Skin epidermis (tissue), 12 donors: ENCODE data around the gene GASK1A.

Experiments used
- H3K27ac ChIP-seq, 21 experiments: fragments of 200-600 bp; sonication (generic) in 11 of 21; one replicate each; pipeline ENCODE4 v1.5.0; 2020; ENCODE audit warnings: mild to moderate bottlenecking in 3 of 21, inconsistent platforms in 2 of 21, moderate library complexity in 2 of 21
- H3K4me3 ChIP-seq, 7 experiments: fragments of 200-600 bp; sonication (generic) in 2 of 7; one replicate each; pipeline ENCODE4 v1.5.0; 2020; ENCODE audit warnings: inconsistent platforms in 2 of 7, mild to moderate bottlenecking in 2 of 7, moderate library complexity in 1 of 7

The GASK1A gene

DNA sequence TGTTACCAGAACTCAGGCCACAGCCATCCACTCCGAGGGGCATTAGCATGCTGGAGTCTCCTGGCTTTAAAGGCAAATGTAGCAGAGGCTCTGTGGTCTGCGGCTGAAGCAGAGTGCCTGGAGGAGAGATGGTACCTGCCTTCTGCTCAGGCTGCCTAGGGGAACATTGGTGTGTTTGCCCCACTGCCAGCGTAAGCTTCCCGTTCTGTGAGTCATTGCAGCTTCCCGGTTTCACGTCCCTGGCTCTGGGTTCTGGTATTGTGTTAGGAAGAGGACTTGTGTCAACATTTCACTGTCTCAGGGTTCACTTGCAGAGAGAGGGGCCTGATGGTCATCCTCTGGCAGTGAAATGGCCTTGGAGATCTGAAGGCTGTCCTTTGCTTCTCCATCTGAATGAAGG lies 1.8 kb downstream of the GASK1A start:
- H3K4me3 ChIP-seq, result peak overlapping the region in 1 of 7 experiments; percentile 39
- peak overlapping the region in 2 of 21 experiments; percentile 47 to 50 for H3K27ac ChIP-seq

DNA sequence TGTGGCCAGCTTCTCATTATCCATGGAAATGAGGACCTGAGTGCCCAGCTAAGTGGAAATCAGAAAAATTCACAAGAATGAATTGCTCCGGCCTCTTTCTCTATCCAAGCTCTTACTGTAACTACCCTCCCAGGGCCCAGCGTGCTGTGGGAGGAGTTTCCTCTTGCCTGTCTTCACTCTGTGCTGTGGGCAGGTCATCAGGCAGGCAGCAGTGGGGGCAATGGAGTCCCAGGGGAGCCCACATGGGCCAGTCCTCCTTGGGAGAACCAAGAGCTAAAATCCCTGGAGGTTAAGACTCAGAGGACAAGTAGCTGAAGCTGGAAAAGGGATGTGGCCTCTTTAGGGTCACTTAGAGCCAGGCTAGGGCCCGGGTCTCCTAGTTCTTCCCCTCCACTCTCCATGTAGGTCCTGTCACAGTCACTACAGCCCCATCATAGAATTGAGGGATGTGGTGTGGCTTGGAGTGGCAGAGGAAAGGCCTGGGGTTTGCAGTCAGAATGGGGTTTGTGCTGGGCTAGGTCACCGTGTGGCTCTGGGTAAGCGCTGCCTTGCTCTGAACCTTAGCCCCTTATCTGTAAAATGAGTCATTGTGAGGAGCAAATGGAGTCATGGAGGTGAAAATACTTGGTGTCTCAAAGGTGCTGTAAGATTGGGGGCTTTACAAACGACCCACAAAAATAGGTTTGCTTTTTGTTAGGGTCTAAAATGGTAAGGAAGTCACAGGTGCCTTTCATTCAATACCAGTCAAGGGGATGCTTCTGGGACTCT lies 3.7 kb downstream of the GASK1A start:
- H3K27ac ChIP-seq, result no peak overlapping the region
- no peak overlapping the region for H3K4me3 ChIP-seq

DNA sequence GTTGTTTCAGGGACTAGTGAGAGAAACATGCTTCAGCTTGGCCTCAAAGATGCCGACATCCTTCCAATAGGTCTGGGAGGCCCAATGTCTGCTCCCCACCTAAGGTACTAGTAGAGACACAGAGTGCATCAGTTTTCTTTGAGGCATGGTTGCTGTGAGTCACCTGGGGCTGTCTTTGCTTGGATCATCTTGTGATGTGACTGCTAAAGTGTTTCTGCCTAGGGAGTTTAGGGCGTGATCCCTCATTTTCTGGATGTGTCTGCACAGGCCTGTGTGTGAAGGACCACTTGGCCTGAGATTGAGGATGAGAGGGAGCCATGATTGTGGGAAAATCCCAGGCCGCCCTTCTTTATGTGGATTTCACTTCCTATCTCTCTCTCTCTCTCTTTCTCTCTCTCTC lies 4.8 kb downstream of the GASK1A start:
- no peak overlapping the region for H3K27ac ChIP-seq
- H3K4me3 ChIP-seq, result no peak overlapping the region

DNA sequence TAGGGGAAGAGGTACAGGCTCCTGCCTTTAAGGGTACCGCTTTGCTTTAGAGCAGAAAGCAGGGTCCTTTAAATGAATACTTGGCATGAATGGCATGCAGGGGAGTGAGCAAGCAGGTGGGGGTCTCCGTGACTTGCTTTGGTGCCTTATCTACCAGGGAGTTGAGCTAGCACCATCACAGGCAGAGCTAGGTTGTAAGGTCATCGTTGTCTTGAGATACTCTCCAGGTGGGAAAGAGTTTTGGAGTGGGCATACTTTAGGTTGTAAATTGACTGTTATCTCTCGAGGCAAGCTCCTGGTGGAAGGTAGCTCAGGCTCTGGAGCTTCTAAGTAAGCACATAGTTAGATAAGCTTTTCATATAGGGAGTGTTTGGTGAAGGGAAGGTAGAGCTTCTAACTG lies 5.6 kb downstream of the GASK1A start:
- H3K27ac ChIP-seq, result no peak overlapping the region
- no peak overlapping the region for H3K4me3 ChIP-seq

DNA sequence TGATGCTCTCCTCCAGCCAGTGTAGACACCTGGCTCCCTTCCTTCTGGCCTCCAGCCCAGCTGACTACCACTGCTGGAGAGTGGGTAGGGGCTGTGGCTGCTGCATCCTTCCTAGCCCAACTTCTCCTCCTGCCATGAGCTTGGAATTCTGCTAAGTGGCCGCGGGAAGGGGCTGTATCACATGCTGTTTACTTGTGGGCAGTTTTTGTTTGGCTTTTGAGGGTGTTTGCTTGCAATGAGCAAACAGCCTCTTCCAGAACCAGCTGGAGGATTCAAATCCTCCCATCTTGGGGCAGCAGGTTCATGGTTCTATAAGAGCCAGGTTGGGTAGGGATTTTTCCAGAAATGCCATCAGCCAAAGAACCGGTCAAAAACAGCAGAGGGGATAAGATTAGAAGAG lies 9.0 kb downstream of the GASK1A start:
- Histone ChIP-seq H3K4me3 (no peak overlapping the region), H3K27ac (no peak overlapping the region)

DNA sequence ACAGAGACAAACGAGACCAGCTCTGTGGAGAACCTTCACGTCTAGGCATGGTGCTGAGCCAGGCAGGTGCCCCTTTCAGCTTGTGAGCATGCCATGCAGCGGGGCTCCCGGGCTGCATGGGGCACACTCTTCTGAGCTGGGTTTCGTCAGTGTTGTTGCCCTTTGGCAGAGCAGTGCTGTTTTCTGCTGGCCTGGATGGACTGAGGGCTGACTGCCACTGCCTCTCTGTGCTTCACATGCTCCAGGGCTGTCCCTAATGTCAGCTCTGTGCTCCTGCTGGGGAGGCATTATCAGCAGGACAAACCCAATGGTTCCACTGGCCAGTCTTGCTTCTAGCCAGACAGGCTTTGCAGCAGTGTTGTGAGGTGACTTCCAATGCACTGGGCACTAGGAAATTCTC lies 9.5 kb downstream of the GASK1A start:
- Histone ChIP-seq H3K4me3 (no peak overlapping the region), H3K27ac (no peak overlapping the region)

DNA sequence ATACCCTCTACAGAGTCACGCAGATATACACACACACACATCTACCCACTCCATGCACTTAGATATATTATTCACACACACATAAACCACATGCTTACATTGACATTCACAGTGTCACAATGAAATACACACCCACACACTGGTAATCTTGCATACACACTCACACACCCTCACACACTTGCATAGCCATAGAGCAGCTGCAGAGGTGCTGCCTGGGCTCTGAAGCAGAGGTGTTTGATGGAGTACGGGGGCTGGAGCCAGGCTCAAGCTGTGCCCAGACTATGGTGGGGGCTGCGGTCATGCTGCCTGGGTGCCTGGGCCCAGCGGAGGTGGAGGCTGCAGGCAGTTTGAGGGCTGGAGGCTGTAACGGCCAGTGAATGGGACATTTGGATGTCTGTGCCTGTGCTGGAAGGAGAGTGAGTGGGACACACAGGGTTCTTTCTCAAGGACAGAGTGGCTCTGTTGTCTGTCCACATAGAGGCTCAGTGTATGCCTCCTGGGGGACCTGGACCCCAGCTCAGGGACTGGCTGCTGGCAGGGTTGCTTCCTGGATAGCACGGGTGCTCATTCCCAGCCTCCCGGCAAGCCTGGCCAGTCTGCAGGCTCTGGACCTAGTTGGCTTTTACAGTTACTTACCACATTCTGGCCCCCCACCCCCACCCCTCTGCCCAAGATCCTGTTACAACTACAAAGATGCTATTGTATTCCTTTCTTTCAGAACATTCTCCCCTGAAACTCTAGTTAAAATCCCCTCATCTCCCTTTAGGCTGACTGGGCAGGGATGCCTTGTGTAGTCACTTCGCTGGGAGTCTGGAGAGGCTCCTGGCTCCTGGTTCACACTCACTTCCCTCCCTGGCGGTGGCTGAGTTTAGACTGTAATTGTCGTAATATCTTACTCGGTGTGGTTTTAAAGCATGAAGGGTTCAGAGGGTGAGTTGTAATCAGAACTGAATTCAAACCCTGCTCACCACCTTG lies 12.5 kb downstream of the GASK1A start:
- H3K27ac ChIP-seq, result peak overlapping the region in 2 of 21 experiments; percentile 12 to 49
- H3K4me3 ChIP-seq, result no peak overlapping the region

DNA sequence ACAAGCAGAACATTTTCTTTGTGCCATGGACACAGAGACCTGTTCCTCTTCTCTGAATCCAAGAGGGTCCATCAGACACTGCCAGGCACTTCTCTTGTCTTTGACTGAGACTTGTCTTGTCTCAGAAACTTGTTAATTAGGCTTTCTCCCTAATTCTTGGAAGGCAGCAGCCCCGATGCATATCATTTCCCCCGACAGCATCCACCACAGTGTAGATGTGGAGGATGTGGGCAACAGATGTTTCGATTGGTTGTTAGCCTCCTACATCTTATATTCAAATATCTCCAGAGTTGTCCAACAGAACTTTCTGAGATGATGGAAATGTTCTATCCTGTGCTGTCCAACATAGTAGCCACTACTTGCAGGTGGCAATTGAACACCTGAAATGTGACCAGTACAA lies 15.5 kb downstream of the GASK1A start:
- Histone ChIP-seq H3K27ac (no peak overlapping the region), H3K4me3 (no peak overlapping the region)

DNA sequence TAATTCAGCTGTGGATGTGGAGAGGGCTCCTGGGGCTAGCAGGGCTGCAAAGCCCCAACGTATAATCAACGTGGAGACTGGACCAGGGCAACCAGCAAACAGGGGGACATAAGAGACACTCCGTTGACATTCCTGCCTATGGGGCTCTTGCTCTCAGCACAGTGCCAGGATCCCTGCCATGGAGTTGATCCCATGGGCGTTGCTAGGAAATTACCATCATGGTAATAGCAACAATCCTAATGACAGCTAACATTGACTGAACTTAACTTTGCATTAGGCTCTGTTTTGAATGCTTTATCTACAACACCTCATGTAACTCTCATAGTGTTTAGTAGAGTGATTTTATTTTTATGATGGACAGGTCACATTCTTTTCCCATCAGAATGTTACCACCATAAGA lies 16.9 kb downstream of the GASK1A start:
- no peak overlapping the region for H3K27ac ChIP-seq
- no peak overlapping the region for H3K4me3 ChIP-seq

DNA sequence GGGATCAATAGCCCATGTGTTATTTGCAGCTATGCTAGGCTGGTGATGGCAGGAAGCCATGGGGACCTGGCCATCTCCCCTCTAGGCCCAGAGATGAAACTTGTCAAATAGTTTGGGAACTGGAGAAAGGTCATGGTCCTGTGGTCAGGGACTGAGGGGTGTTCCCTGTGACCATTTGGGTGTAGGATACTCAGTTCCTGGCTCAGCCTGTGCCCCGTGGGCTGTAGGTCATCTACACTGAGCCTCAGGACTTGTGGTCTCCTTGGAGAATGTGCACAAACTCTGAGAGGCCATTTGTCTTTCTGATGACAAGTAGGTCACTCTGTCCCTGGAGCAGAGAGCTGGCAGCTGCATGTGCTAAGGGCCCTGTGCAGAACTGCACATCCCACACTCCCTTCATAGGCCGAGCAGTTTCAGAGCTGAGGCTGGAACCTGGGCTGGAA lies 17.5 kb downstream of the GASK1A start:
- Histone ChIP-seq H3K4me3 (no peak overlapping the region), H3K27ac (no peak overlapping the region)

DNA sequence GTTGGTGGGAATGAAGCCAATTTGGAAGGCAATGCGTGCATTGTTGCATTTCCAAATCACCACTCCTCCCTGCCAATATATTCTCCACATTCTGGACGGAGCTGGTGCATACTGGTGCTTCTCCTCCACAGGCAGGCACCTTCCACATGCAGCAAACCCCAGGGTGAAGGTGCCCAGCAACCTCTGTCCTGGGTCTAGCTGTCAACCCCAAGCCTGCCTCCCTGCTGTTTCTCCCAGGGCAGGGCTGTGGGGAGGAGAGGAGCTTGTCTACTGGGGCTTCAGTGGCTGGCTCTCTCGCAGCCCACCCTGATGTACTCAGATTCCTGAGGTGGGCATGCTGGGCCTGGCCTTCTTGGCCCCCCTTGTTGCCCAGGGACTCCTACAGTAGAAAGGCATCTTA lies 20.1 kb downstream of the GASK1A start:
- H3K4me3 ChIP-seq, result no peak overlapping the region
- no peak overlapping the region for H3K27ac ChIP-seq

DNA sequence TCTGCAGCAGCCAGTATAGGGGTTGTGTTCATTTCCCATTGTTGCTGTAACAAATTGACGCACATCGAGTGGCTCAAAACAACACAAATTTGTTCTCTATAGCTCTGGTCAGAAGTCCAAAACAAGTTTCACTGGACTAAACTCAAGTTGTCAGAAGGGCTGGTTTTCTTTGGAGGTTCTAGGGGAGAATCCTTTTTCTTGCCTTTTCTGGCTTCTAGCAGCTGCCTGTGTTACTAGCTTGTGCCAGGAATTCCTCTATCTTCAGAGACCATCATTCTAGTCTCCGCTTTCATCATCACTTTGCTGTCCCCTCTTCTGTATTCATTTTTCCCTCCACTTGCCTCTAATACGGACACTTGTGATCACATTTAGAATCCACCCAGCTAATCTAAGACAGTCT lies 20.5 kb downstream of the GASK1A start:
- Histone ChIP-seq H3K27ac (peak overlapping the region in 3 of 21 experiments; percentile 61 to 74 (median 69)), H3K4me3 (no peak overlapping the region)

DNA sequence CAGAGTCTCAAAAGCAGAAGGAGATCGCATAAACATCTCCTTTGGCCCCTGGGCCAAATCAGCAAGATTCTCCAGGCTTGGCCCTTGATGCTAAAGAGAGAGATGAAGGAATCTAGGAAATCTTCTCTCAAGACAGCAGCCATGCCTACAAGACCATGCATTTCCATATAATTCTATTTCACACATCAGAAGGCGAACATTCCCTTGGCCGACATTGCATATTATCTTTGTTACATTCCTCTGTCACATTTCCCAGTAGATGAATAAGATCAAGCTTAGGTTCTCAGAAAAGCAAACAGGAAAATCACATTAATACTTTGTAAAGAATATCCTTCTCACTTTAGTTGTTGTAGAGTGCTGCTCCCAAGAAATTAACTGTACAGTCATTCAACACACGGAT lies 21.3 kb downstream of the GASK1A start:
- peak overlapping the region in 8 of 21 experiments; percentile 4 to 86 (median 65) for H3K27ac ChIP-seq
- H3K4me3 ChIP-seq, result no peak overlapping the region

DNA sequence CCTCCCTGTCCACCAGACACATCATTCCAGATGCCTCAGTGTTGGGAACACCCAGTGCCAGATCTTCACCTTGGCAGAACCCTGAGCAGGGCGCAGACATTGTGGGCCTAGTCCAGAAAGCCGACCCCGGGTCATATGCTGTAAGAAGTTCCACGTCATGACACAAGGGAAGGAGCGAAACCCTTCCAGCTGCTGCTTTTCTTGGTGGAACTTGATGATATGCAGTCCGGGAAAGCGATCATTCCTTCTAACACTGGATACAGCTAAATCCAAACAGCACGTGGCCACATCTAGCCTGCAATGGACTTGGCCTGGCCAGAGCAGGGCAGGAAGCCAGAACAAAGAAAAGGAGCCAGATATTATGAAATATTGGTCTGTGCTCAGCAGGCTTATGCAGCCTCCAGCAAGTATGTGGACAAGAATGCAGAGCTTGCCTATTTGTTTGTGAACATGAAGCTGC lies 22.0 kb downstream of the GASK1A start:
- Histone ChIP-seq H3K4me3 (no peak overlapping the region), H3K27ac (peak overlapping the region in 10 of 21 experiments; percentile 4 to 86 (median 65))

DNA sequence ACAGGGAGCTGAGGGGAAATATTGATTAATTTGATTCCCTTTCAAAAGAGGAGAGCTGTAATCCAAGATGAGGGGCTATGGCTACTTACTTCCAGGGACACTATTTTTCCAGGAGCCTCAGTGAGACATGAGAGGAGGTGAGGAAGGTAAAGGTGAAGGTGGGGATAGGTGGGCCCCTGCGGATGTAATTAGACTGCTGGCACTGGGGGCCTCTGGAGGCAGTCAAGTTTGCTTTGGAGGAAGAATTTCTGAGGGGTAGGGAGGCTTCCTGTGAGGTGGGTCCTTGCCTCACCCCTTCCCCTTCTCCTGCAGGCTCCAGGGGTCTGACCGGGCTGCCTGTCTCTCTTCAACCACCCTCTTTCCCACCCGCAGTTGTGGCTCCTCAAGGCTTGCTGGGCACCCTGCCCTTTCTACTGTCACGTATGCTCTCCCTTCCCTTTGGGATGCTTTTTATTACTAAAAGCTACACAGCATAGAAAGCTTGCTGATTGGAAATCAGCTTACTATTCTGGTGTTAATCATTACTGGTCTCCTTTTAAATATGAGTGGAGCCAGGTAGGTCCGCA lies 22.5 kb downstream of the GASK1A start:
- Histone ChIP-seq H3K27ac (peak overlapping the region in 13 of 21 experiments; percentile 4 to 86 (median 40)), H3K4me3 (no peak overlapping the region)

DNA sequence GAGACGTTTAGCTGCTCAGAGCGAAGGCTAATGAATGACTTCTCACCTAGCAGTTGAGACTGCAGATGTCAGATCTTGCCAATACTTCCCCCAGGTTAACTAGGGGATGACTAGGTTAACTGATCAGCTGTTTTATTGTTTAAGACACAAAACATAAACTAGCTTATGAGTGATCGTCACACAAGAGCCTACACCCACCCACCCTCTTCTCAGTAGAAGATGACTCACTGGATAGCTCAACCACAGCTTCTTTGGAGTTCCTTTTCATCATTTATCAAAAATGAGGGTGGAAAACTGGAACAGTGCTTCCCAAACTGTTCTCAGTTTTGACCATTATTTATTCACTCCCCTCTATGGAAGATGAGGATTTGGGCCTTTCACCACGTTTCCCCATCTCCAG lies 25.2 kb downstream of the GASK1A start:
- H3K4me3 ChIP-seq, result no peak overlapping the region
- peak overlapping the region in 2 of 21 experiments; percentile 21 to 40 for H3K27ac ChIP-seq

DNA sequence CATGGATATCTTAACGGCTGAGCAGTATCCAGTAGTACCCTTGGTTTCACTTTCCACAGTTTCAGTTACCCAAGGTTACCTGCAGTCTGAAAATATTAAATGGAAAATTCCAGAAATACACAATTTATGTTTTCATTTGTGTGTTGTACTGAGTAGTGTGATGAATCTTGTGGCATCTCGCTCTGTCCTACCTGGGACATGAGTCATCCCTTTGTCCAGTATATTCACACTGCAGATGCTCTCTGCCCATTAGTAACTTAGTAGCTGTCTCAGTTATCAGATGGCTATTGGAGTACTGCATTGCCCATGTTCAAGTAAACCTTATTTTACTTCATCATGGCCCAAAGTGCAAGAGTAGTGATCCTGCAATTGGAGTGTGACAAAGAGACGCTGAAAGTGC lies 26.1 kb downstream of the GASK1A start:
- no peak overlapping the region for H3K27ac ChIP-seq

DNA sequence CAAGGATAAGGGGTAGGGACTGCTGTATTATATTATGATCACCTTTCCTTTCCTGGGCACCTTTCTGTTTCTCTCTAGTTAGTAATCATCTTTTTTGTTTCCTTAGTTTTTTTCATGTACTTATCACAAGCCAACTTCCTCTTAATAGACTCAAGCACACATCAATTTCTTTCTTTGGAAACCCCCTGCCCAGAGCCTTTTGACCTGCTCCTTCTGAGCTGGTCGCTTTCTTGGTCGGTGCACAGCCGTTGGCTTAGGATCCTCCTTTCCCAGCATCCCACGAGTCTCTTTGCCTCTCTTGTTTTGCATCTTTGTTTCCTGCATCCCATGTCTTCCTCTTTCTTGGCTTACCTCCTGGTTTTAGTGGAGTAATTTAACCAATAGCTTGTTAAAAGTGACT lies 26.9 kb downstream of the GASK1A start:
- H3K4me3 ChIP-seq, result no peak overlapping the region
- H3K27ac ChIP-seq, result no peak overlapping the region

More for the DNA sequence above, 26.1 kb downstream of the GASK1A start:
- H3K4me3 ChIP-seq, result no peak overlapping the region

DNA sequence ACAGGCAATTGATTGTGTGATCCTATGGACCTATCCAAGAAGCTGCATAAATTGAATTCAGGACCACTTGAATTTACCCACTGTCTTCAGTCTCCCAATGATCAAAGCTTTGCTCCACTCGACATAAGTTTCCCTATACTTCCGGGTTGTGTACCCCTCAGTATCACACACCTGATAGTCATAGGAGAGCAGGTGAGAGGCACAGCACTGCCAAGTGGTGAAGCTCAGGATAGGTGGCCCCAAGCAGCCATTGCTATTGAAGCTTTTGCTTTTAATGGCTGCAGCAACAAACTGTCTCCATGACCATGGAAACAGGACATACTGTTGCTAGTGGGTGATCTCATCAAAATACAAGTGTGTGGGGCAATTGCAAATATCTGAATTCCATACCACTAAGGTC lies 27.7 kb downstream of the GASK1A start:
- Histone ChIP-seq H3K27ac (no peak overlapping the region), H3K4me3 (no peak overlapping the region)

DNA sequence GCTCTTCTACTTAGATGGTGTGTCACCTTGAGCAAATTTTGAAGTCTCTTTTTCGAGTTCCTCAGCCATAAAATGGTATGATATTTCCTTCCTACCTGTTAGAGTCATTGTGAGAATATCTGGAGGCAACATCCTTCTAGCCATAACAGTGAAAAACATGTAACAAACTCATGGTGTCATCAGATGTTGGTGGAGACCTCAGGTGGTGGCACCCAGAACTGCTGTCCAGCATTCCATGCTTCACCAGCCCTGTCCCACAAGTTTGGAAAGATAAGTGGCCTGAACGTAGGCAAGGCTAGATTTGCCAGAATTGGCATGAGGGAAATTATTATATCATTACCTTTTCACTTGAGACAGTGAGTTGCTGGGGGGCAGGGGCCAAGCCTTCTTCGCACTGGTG lies 30.4 kb downstream of the GASK1A start:
- no peak overlapping the region for H3K27ac ChIP-seq

More for the DNA sequence above, 30.4 kb downstream of the GASK1A start:
- H3K4me3 ChIP-seq, result no peak overlapping the region
